Osteocyte (in vitro differentiated cells): ENCODE measurements around the gene GPATCH2. TPM values are rescaled to one million over a fixed set of nuclear protein-coding genes. Genes with fewer than 3 reads are reported as not detected.

Source experiments
- DNase-seq: peaks from one replicate; pipeline ENCODE4 v3.0.0; 2021; ENCODE audit warnings: mixed read lengths; ENCODE audit not compliant: unreplicated experiment; ENCODE audit errors: extremely low spot score
- H3K27ac Mint-ChIP-seq: one replicate; pipeline ENCODE4 v1.8.0; 2021; ENCODE audit warnings: mild to moderate bottlenecking, mixed read lengths; ENCODE audit not compliant: unreplicated experiment
- H3K27me3 Mint-ChIP-seq: one replicate; pipeline ENCODE4 v1.8.0; 2021; ENCODE audit warnings: mixed read lengths; ENCODE audit not compliant: unreplicated experiment
- H3K36me3 Mint-ChIP-seq: one replicate; pipeline ENCODE4 v1.8.0; 2021; ENCODE audit warnings: mixed read lengths; ENCODE audit not compliant: unreplicated experiment
- H3K4me1 Mint-ChIP-seq: one replicate; pipeline ENCODE4 v1.8.0; 2021; ENCODE audit warnings: mixed read lengths; ENCODE audit not compliant: unreplicated experiment
- H3K4me3 Mint-ChIP-seq: one replicate; pipeline ENCODE4 v1.8.0; 2021; ENCODE audit warnings: mild to moderate bottlenecking, moderate library complexity, mixed read lengths; ENCODE audit not compliant: unreplicated experiment
- H3K9me3 Mint-ChIP-seq: one replicate; pipeline ENCODE4 v1.8.0; 2021; ENCODE audit warnings: mixed read lengths; ENCODE audit not compliant: unreplicated experiment
- total RNA-seq: library from RNA; stranded (reverse); gene quantifications from 2 replicates; pipeline ENCODE4 v1.2.1, GENCODE V29; 2021
- TF ChIP-seq, protein P1 (sequence below): fragments of 200-600 bp; sonication (generic); IDR thresholded peaks from 2 replicates; pipeline ENCODE4 v1.5.0; 2021; ENCODE audit warnings: antibody characterized with exemption, mild to moderate bottlenecking, moderate library complexity

The GPATCH2 gene
- total RNA-seq, 1 donor from 2014 or later: 14.9 TPM

DNA sequence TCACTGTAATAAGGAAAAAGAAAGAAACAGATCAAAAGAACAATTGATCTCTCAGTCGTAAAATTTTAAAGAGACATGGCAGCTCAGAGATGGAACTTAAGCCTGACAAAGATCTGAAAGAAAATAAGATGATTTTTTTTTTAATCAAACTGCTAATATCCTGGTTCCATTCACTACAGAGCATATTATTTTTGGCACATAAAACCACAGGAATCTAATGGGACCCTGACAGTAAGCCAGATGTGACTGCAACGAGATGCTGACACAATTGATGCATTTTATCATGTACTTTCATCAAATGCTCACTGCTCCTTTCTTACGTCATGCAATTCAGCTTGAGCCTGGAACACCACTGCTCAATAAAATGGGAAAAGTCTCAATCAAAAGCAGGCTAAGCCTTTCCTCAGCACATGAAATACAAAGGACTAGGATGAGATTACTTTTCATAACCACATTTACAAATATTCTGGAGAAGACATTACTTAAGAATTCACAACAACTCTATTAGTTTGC, 16.6 kb downstream of the GPATCH2 start:
- TF ChIP-seq, protein P1, sequence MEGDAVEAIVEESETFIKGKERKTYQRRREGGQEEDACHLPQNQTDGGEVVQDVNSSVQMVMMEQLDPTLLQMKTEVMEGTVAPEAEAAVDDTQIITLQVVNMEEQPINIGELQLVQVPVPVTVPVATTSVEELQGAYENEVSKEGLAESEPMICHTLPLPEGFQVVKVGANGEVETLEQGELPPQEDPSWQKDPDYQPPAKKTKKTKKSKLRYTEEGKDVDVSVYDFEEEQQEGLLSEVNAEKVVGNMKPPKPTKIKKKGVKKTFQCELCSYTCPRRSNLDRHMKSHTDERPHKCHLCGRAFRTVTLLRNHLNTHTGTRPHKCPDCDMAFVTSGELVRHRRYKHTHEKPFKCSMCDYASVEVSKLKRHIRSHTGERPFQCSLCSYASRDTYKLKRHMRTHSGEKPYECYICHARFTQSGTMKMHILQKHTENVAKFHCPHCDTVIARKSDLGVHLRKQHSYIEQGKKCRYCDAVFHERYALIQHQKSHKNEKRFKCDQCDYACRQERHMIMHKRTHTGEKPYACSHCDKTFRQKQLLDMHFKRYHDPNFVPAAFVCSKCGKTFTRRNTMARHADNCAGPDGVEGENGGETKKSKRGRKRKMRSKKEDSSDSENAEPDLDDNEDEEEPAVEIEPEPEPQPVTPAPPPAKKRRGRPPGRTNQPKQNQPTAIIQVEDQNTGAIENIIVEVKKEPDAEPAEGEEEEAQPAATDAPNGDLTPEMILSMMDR: no peak
- peaks cover 41% of the 10 kb centered on the region for H3K36me3 Mint-ChIP-seq
- no peak for DNase-seq
- no peaks in the 10 kb centered on the region for H3K27me3 Mint-ChIP-seq
- no peaks in the 10 kb centered on the region for H3K4me1 Mint-ChIP-seq
- H3K9me3 Mint-ChIP-seq: no peaks in the 10 kb centered on the region
- no peak overlapping the region for H3K4me3 Mint-ChIP-seq
- H3K27ac Mint-ChIP-seq: no peak overlapping the region

- Mint-ChIP-seq H3K36me3 (peaks cover 23% of the 10 kb centered on the region), H3K4me1 (no peaks in the 10 kb centered on the region), H3K4me3 (no peak overlapping the region), H3K27ac (no peak overlapping the region), H3K9me3 (no peaks in the 10 kb centered on the region), H3K27me3 (no peaks in the 10 kb centered on the region)
- no peak for DNase-seq
- TF ChIP-seq, protein P1: no peak
Measured at GRCh38 chr1:217605390-217605789, 25.5 kb downstream of the GPATCH2 start.

GRCh38 chr1:217602380-217602779, 28.5 kb downstream of the GPATCH2 start:
- no peak for DNase-seq
- Mint-ChIP-seq H3K4me3 (no peak overlapping the region), H3K9me3 (no peaks in the 10 kb centered on the region), H3K36me3 (peaks cover 11% of the 10 kb centered on the region), H3K27ac (no peak overlapping the region), H3K4me1 (peaks cover 2% of the 10 kb centered on the region), H3K27me3 (no peaks in the 10 kb centered on the region)
- TF ChIP-seq, protein P1: no peak

DNA sequence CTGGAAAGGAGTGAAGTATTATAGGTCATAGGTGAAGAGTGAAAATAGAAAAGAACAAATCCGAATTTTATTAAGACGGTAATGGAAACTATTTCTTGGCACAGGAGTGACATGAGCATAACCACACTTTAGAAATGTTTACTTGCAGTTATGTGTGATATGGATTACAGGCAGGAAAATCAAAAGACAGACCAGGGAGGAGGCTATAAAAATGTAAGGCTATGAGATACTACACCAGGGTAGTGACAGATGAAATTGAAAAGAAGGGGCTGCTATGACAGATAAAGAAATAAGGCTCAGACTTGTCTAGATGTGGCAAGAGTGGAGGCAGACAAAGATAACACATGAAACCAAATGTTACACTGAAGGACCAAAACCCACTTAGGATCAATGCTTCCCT, 31.7 kb downstream of the GPATCH2 start:
- no peaks in the 10 kb centered on the region for H3K27me3 Mint-ChIP-seq
- H3K36me3 Mint-ChIP-seq: peaks cover 7% of the 10 kb centered on the region
- TF ChIP-seq, protein P1: no peak
- no peaks in the 10 kb centered on the region for H3K9me3 Mint-ChIP-seq
- no peak for DNase-seq
- H3K27ac Mint-ChIP-seq: no peak overlapping the region
- H3K4me1 Mint-ChIP-seq: peaks cover 2% of the 10 kb centered on the region
- no peak overlapping the region for H3K4me3 Mint-ChIP-seq

GRCh38 chr1:217590598-217590997, 40.3 kb downstream of the GPATCH2 start:
- Mint-ChIP-seq H3K36me3 (peaks cover 8% of the 10 kb centered on the region), H3K4me1 (no peaks in the 10 kb centered on the region), H3K4me3 (no peak overlapping the region), H3K27ac (no peak overlapping the region), H3K27me3 (no peaks in the 10 kb centered on the region), H3K9me3 (no peaks in the 10 kb centered on the region)
- TF ChIP-seq, protein P1: no peak
- no peak for DNase-seq
